Right atrium auricular region (tissue), 2 donors: ENCODE data around the gene TMPRSS12. TPM values are rescaled to one million over a fixed set of nuclear protein-coding genes. Genes with fewer than 3 reads are reported as not detected.
"Not testable (repeated sequence)": the region's sequence is repeated elsewhere in the genome, so short reads cannot be mapped to it uniquely, and the experiment has no call there.

Source experiments
- DNase-seq: peaks from one replicate; pipeline ENCODE4 v3.0.0-alpha.2; 2019; ENCODE audit warnings: low spot score
- H3K27ac ChIP-seq, 2 donors: fragments of 200-600 bp; sonication (generic); 1 replicate in 1 of 2; 2 replicates in 1 of 2; pipeline ENCODE4 v1.5.1; 2016 to 2019
- H3K27me3 ChIP-seq, 2 donors: fragments of 200-600 bp; sonication (generic); one replicate each; pipeline versions ENCODE4 v1.5.1 to v1.6.0; 2017 to 2019
- H3K36me3 ChIP-seq: fragments of 200-600 bp; sonication (generic); one replicate; pipeline ENCODE4 v1.5.1; 2016
- H3K4me1 ChIP-seq, 2 donors: fragments of 200-600 bp; sonication (generic); one replicate each; pipeline versions ENCODE4 v1.5.1 to v1.6.0; 2017 to 2019
- H3K4me3 ChIP-seq, 2 donors: fragments of 200-600 bp; sonication (generic); 1 replicate in 1 of 2; 2 replicates in 1 of 2; pipeline ENCODE4 v1.5.1; 2017 to 2019; ENCODE audit warnings: mild to moderate bottlenecking in 1 of 2, moderate library complexity in 1 of 2
- H3K9me3 ChIP-seq, 2 donors: fragments of 200-600 bp; sonication (generic); one replicate each; pipeline ENCODE4 v1.5.1; 2019
- CTCF ChIP-seq, 2 donors: fragments of 200-600 bp; sonication (generic); IDR thresholded peaks; one replicate each; pipeline ENCODE4 v1.5.1; 2019; ENCODE audit warnings: antibody characterized with exemption in 2 of 2
- total RNA-seq, 2 donors: library from RNA; depleted of rRNA; stranded (reverse); fragments of >200 nt; gene quantifications; one replicate each; pipeline ENCODE4 v1.1.0, GENCODE V29; 2016

Gene TMPRSS12
- total RNA-seq, 2 donors from 2014 or later: not detected

GRCh38 chr12:50901685-50902113, 59.0 kb downstream of the TMPRSS12 start:
- Histone ChIP-seq H3K27ac (no peak overlapping the region), H3K4me1 (no peaks in the 10 kb centered on the region), H3K4me3 (no peak overlapping the region), H3K27me3 (no peaks in the 10 kb centered on the region), H3K36me3 (no peaks in the 10 kb centered on the region), H3K9me3 (no peaks in the 10 kb centered on the region)
- TF ChIP-seq CTCF (IDR thresholded peaks at IDR 0.05): no peak
- no peak for DNase-seq

- H3K4me3 ChIP-seq, H3K27me3 ChIP-seq, H3K4me1 ChIP-seq, DNase-seq, H3K27ac ChIP-seq, H3K36me3 ChIP-seq: not testable (repeated sequence)
- peaks cover 0 to 19% of the 10 kb centered on the region in 2 donors for H3K9me3 ChIP-seq
Observed at GRCh38 chr12:50908479-50908878, 65.8 kb downstream of the TMPRSS12 start.

- not testable (repeated sequence) for H3K4me1 ChIP-seq, DNase-seq, H3K4me3 ChIP-seq, H3K36me3 ChIP-seq, H3K27ac ChIP-seq, H3K27me3 ChIP-seq
- peaks cover 0 to 29% of the 10 kb centered on the region in 2 donors for H3K9me3 ChIP-seq
Observed at GRCh38 chr12:50912361-50912760, 69.6 kb downstream of the TMPRSS12 start.

- H3K9me3 ChIP-seq: peaks cover 0 to 29% of the 10 kb centered on the region in 2 donors
- no peak for TF ChIP-seq CTCF (IDR thresholded peaks at IDR 0.05)
Observed at GRCh38 chr12:50913224-50913623, 70.5 kb downstream of the TMPRSS12 start.

GRCh38 chr12:50914872-50915484, 72.3 kb downstream of the TMPRSS12 start:
- no peak overlapping the region for H3K27ac ChIP-seq
- no peak overlapping the region for H3K4me3 ChIP-seq
- H3K9me3 ChIP-seq: peaks cover 0 to 29% of the 10 kb centered on the region in 2 donors
- H3K4me1 ChIP-seq: no peaks in the 10 kb centered on the region
- no peak for DNase-seq
- TF ChIP-seq CTCF (IDR thresholded peaks at IDR 0.05): no peak
- no peaks in the 10 kb centered on the region for H3K36me3 ChIP-seq
- H3K27me3 ChIP-seq: no peaks in the 10 kb centered on the region

More at GRCh38 chr12:50913224-50913623, 70.5 kb downstream of the TMPRSS12 start:
- DNase-seq: no peak
- Histone ChIP-seq H3K27me3 (no peaks in the 10 kb centered on the region), H3K4me3 (no peak overlapping the region), H3K27ac (no peak overlapping the region), H3K36me3 (no peaks in the 10 kb centered on the region), H3K4me1 (no peaks in the 10 kb centered on the region)

GRCh38 chr12:50916292-50916691, 73.6 kb downstream of the TMPRSS12 start:
- DNase-seq: no peak
- peaks cover 0 to 29% of the 10 kb centered on the region in 2 donors for H3K9me3 ChIP-seq
- H3K36me3 ChIP-seq: no peaks in the 10 kb centered on the region

More at GRCh38 chr12:50916292-50916691, 73.6 kb downstream of the TMPRSS12 start:
- H3K4me3 ChIP-seq: no peak overlapping the region
- no peak overlapping the region for H3K27ac ChIP-seq
- no peaks in the 10 kb centered on the region for H3K4me1 ChIP-seq
- TF ChIP-seq CTCF (IDR thresholded peaks at IDR 0.05): no peak
- H3K27me3 ChIP-seq: no peaks in the 10 kb centered on the region
